SIG-M5 (cell line): ENCODE data around the gene CD38.
"Not testable (repeated sequence)": the region's sequence is repeated elsewhere in the genome, so short reads cannot be mapped to it uniquely, and the experiment has no call there.

Experiments used
- DNase-seq: peaks from one replicate; lab custom pipeline; 2025; lab: John Stamatoyannopoulos, UW

CD38 gene

DNA sequence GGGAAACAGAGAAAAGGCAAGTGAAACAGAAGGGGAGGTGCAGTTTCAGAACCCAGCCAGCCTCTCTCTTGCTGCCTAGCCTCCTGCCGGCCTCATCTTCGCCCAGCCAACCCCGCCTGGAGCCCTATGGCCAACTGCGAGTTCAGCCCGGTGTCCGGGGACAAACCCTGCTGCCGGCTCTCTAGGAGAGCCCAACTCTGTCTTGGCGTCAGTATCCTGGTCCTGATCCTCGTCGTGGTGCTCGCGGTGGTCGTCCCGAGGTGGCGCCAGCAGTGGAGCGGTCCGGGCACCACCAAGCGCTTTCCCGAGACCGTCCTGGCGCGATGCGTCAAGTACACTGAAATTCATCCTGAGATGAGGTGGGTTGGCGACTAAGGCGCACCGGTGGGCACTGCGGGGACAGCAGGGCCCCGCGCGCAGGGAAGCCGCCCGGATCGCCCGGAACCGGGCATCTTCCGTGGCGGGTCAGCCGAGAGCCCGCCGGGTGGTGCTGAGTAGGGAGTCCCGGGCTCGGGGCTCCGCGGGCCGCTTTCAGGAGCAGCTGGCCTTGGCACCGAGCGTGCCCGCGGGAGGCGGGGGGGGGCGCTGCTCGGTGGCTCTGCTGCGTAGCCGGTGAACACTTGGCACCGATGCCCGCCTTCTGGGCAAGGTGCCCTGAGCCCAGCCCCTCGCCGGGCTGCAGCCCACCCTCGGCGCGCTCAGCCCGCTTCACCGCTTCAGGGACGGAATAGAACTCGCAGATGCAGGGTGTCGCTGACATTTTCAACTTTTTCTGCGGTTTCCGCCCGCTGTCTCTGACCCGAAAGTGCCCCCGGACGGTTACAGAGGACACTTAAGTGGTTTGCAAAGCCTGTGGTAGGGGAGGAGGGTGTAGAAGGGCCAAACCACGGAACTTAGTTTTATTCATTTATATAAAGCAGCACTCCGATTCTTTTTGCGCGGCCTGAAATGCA lies at the start of gene CD38:
TSS of gene CD38 (plus strand) at position 40 of the 953 bp plus-strand sequence. CDS start at position 127, 87 bp downstream.
- peak; percentile 2 for DNase-seq

DNA sequence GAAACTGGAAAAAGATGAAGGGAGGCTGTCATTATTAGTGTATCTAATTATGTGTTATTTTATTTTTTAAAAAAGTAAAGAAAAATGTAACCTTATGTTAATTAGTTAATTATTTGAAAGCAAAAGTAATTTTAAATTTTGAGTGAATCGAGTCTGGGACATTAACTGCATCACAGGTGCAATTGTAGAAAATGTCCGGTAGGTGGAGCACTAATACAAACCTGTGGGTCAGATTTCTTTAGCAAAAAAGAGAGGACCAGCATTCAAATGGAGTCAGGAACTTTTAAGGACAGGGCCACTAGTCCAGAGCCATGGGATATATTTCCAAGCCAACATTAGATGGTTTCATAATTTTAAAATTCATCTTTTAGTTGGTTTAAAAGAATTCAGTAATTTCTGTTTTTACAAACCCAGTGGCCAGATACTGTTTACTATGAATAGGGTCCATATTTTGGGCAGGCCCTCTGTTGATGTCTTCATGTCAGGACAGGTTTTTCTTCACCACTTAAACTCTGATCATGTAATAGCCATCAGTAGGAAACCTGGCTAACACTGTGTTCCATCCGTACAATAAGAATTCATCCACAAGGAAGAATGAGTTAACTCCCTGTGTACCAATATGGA lies 48.1 kb upstream of the CD38 start:
- no peak for DNase-seq

DNA sequence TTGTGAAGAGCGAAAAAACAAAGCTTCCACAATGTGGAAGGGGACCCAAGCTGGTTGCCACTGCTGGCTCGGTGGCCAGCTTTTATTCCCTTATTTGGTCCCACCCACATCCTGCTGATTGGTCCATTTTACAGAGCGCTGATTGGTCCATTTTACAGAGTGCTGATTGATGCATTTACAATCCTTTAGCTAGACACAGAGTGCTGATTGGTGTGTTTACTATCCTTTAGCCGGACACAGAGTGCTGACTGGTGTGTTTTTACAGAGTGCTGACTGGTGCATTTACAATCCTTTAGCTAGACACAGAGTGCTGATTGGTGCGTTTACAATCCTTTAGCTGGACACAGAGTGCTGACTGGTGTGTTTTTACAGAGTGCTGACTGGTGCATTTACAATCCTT lies 45.1 kb upstream of the CD38 start:
- DNase-seq, result not testable (repeated sequence)

DNA sequence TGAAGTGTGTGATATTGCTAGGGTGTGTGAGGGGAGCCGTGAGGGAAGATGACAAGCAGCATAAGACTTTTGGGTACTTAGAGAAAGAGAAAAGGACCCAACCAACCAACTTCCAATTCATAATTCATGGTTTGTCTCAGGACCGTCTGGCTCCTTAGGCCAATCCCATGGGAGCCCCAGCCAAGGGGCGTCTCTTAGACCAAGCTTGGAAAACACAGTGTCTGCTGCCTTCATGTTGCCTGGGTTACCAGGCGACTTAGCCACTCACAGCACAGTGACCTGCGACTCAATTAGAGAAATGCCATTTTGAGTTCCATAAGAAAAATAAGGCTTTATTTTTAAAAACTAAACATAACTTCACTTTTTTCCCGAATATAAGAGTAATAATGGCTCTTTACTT lies 42.6 kb upstream of the CD38 start:
- DNase-seq, result no peak

DNA sequence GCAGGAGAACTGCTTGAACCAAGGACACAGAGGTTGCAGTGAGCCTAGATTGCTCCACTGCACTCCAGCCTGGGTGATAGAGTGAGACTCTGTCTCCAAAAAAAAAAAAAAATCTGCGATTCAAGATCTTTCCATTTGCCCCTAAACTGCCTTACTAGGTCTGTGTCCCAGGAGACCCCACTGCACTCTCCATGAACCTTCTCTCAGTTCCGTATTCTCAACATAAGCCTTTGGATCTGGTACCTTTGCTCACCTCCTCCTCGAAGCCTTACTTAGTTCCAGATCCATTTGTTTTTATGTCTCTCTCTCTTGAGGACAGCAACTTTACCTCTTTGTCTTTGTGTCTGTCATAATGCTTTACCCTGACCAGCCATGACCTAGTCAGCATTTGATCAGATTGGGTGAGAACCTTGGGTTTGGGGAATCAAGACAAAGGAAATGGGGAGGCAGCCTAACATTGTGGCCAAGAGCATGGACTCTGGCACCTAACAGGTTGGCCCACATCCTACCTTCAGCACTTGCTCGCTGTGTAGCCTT lies 41.5 kb upstream of the CD38 start:
- DNase-seq, result no peak

DNA sequence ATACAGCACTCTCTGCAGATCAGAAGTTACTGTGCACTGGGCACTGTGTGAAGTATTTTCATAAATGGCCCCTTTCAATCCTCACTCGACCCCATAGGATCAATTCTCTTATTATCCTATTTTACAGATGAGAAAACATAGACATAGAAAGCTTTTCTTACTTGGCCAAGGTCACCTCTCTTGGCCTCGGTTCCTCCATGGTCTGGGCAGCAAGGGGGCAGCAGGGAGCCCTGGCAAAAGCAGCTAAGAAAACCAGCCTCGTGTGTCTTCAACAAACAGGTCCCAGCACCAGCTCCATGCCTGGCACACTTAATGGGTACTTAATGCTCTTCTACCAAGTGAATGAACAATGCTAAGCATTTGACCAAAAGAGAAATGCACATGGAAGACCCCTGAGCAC lies 40.9 kb upstream of the CD38 start:
- DNase-seq, result no peak

DNA sequence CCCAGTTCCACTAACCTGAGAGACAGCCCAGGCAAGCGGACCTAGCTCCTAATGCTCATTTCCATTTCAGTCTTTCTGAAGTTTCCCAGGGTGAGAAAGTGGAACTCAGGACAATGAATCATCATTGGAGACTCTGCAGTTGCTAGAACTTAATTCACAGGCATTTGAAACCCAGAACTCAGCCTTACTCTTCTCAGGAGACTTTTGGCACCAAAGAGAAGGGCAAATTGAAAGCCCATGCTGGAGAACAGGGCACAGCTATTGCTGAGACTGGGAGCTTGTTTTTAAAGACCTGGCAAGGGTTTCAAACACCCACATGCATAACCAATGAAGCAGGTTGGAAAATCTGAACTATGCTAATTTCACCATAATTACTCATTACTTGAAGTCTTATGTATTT lies 39.3 kb upstream of the CD38 start:
- DNase-seq, result no peak

DNA sequence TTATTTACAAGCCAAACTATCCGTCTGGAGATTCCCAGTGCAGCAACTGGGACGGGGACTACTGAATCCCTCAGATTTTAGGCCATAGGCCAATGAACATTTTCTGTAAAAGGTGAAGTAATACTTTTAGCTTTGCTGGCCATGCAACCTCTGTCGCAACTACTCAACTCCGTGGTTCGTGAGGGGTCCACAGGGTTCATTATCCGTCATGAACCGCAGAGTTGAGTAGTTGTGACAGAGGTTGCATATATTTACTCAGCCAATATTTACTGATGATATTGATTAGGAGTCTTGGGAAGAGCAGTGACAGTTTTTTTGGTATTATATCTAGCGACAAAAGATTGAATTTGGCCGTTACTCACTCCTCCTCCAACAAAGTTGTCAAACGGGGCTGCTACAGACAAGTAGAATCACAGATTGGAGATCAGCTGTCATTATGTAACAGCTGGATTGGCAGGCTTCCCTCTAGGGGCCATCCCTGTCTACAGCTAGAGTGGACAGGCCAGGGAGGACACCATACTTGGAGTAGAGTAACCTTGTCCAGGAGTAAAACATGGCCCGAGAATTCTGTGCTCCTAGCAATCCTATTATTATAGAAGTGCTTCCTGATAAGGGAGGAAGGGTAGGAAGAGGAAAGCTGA lies 37.2 kb upstream of the CD38 start:
- DNase-seq, result no peak

DNA sequence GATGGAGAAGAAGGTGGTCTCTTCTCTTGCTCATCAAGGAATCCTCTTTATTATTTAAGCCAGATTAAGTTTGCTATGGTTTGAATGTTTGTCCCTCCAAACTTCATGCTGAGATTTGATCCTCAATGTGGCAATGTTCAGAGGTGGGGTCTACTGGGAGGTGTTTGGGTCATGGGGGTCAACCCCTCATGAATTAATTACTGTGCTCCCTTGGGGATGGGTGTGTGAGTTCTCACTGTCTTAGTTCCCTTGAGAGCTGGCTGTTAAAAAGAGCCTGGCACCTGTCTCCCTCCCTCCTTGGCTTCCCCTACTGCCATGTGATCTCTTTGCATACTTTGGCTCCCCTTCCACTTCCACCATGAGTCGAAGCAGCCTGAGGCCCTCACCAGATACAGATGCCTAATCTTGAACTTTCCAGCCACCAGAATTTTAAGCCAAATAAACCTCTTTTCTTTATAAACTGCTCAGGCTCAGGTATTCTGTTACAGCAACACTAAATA lies 36.0 kb upstream of the CD38 start:
- no peak for DNase-seq

DNA sequence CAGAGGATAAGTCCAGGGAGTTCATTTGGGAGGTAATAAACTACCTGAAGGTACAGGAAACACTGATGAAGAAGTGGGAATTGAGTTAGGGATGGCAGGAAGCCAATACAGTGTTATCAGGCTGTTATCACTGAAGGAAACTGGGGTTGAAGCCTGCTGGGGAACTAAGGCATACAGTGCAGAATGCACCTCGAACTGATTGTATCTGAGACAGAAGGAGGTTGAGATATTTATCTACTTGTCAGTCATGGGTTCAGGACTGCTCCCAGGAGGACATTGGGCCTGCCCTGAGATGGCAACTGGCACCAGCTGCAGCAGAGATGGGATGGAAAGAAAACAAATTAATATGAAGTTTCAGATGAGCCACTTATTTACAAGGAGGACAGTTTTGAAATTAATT lies 35.5 kb upstream of the CD38 start:
- no peak for DNase-seq

DNA sequence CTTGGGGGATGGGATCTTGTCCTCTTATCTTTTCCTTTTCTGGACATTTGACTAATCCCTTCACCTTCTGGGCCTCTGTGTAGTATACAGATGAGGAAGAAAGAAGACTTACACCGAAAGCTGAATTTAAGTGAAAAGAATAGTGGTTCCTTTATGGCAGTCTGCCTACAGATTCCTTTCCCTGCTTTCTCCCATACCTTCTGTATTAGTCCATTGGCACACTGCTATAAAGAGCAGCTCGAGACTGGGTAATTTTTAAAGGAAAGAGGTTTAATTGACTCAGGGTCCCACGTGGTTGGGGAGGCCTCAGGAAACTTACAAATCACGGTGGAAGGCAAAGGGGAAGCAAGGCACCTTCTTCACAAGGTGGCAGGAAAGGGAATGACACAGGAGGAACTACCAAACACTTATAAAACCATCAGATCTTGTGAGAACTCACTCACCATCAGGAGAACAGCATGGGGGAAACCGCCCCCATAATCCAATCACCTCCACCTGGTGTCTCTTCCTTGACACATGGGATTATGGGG lies 34.0 kb upstream of the CD38 start:
- DNase-seq, result no peak

DNA sequence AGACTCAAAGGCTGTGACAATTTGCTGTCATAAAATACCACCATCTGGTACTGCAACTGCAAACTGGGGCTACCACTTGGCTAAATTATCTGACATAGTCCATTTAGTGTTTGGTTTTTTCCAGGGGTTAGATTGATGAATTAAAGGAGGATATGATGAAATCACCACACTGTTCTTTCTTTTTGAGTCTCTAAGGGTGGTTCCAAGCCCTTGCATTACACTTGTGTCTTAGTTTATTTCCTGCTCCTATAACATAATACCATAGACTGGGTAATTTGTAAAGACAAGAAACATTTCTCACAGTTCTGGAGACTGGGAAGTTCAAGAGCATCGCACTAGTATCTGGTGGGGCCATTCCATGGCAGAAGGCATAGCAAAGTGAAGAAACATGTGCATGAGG lies 32.0 kb upstream of the CD38 start:
- DNase-seq, result no peak

DNA sequence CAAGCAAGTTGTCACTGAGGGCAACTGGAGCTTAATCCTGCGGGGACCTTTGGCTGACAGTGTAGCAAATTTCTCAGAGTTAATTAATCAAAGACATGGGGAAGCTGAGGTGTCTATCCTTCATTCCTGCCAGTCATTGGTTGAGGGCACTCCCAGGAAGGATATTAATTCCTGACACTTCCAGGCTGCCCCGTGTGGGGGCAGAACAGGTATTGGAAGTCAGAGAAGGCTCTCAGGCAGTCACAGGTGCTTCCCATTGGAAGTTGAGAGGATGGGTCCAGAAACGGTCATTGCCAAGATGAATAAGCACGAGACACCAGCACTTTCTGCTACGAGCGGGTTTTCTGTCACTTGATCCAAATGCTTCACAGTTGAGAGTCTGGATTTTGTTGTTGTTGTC lies 29.1 kb upstream of the CD38 start:
- DNase-seq, result no peak

DNA sequence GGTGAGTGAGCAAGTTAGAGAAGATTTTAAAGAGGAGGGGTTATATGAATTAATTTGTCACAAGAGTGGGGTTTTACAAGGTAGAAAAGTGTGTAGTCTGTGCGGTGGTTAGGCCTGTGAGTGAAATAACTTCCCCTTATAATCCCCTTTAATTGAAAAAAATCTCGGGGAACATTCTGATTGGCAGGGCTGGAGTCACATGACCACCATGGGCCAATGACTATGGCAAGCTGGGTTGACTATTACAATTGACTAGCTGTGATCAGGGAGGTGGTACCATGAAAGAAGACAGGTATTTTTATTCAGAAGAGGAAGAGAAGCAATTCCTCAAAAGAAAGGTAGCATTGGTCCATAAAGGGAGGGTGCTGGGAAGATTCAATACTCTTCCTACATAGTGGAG lies 27.0 kb upstream of the CD38 start:
- DNase-seq, result no peak

DNA sequence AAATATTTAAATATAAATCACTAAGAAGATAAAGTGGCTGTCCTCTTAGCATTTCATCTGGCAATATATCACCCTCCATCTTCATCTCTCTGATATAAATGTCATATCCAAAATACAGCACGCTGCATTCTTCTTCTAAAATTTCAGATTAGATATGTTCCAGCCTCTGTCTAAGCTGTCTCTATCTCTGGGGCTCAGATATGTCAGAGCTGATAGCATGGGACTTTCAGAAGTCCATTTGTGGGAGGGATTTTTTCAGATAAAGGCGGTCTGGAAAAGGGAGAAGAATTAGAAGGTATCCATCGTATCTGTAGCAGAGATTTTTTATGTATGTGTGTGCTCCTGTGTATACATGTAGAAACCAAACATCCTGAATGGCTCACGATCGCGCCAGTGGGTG lies 25.0 kb upstream of the CD38 start:
- no peak for DNase-seq

DNA sequence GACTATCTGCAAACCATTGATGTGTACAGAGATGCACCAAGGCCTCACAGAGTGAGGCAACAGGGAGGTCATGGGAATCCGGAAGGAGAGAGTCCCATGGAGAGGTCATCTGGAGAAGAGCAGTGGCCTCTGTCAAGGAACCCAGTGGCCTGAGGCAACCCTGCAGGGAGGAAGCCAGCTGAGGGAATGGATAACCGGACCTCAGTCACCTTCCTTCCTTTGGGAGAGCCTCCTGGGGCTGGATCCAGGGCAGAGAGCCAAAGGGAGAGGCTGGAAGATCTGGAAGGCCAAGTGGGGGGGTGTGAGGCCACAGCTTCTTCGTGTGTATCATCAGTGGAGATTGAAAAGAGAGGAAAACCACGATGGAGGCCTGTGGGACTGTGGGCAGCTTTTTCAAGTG lies 24.3 kb upstream of the CD38 start:
- no peak for DNase-seq

DNA sequence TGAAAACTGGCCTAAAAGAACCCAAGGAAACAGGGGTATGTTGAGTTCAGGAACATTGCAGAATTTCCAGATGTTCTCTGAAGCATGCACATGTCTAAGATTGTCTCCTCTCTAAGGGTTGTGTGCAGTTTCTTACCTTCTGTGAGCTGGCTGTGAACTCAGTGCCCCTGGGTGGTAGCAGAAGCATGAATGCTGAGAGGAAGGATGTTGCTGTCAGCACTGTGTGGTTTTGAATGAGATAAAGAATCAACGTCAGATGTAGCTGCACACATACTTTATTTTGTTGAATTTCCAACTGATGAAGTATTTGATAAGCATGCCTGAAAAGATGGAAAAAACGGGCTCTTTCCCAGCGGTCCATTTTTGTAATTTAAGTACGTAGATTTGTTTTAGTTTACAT lies 23.8 kb upstream of the CD38 start:
- no peak for DNase-seq

DNA sequence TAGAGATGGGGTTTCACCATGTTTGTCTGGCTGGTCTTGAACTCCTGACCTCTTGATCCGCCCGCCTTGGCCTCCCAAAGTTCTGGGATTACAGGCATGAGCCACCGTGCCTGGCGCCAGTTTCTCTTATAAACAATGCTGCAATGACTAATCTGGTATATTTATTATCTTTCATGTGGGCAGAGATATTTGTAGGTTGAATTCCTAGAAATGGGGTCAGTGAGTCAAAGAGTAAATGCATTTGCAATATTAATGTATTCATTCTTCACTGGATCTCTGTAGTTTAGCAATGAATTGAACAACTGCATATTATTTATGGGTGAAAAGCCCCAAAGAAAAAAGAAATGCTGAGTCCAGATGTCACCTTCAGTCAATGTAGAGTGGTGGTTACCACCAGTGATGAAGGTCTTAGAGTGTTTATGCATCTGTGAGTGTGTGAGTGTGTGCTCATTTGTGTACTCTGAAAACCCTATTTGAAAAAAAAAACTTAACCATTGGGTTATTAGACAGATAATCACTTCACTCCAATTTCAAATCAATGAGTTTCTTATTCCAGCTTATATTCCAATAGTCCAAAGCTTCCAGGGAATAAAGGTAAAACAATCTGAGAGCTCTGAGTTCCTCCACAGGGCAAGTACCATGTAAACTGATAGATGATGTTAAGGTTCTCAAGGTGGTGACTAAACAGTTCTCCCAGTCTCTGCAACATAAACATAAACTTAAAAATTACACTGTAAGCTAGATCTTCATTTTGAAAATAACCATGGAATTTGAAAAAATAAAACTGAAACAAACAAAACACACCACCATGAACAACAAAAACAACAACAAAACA lies 22.6 kb upstream of the CD38 start:
- DNase-seq, result no peak

DNA sequence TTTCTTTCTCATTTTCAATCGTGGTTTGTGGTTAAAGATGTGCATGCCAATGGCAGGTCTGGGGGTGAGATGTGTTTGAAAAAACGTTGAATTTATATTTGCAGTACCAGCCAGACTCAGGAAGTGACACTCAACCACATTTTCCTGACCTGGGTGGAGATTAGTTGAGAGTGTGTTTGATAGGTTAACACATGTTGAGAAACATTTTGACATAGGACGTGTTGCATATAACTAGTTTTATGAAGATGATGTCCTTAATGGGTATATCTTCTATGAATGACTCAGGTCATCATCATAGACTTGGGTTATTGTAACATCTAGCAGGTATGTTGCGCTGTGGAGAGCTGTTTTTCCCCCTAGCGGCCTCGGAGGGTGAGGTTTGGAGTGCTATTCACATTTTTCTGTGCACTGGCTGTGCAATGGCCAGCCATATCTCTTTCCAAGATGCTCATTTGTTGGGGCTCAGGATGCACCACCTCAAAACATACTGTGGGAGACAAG lies 21.7 kb upstream of the CD38 start:
- DNase-seq, result peak; percentile 76

DNA sequence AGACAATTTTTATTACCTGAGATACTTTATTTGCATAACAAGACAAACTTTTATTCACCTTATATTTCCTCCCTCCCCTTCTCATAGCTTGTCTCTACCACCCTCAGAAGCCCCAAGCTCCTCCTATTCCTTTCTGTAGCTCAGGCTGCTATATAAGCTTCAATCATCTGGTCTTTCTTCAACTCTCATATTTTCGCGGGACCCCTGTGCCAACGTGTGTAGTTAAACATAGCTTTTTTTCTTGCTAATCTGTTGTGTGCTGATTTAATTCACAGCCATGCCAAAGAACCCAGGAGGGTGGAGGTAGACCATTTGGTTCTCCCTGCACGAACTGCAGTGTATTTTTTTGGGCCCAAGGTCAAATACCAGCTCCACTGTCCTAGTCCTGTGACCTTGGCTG lies 21.1 kb upstream of the CD38 start:
- no peak for DNase-seq

DNA sequence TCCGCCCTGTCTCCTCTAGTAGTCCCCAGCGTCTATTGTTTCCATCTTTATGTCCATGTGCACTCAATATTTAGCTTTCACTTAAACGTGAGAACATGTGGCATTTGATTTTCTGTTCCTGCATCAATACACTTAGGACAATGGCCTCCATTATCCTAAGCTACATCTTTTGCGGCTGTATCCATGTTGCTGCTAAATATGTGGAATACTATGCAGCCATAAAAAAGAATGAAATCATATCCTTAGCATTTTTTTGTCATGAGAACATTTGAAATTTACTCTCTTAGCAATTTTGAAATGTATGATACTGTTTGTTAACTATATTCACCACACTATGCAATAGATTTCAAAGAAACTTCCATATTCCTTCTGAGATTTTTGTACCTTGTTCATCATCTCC lies 19.8 kb upstream of the CD38 start:
- no peak for DNase-seq
